MM.1S (cell line): ENCODE results near the gene DDR1.

Source experiments
- DNase-seq: peaks from one replicate; pipeline ENCODE4 v3.0.0-alpha.2; 2015
- H2AFZ ChIP-seq: fragments of 300-600 bp; sonication (generic); 2 replicates; pipeline ENCODE4 v1.6.0; 2016; ENCODE audit warnings: antibody characterized with exemption, low read length
- H3F3A ChIP-seq: fragments of 300-600 bp; sonication (generic); 2 replicates; pipeline ENCODE4 v1.6.1; 2016; ENCODE audit warnings: mild to moderate bottlenecking, antibody characterized with exemption, low read length, moderate library complexity, mixed read lengths; ENCODE audit not compliant: insufficient read depth
- H3K27ac ChIP-seq: fragments of 300-600 bp; sonication (generic); 2 replicates; pipeline ENCODE4 v1.5.1; 2016; ENCODE audit warnings: mild to moderate bottlenecking, low read length
- H3K27me3 ChIP-seq: fragments of 300-600 bp; sonication (generic); replicated peaks from 2 replicates; pipeline ENCODE4 v1.6.0; 2016; ENCODE audit warnings: low read length; ENCODE audit not compliant: insufficient read depth
- H3K36me3 ChIP-seq: fragments of 300-600 bp; sonication (generic); replicated peaks from 2 replicates; pipeline ENCODE4 v1.6.1; 2016; ENCODE audit warnings: mild to moderate bottlenecking, low read length, mixed read lengths; ENCODE audit not compliant: insufficient read depth
- H3K4me1 ChIP-seq: fragments of 300-600 bp; sonication (generic); 2 replicates; pipeline ENCODE4 v1.6.1; 2016; ENCODE audit warnings: low read length, mixed read lengths
- H3K4me2 ChIP-seq: fragments of 300-600 bp; sonication (generic); 2 replicates; pipeline ENCODE4 v1.6.0; 2016; ENCODE audit warnings: low read depth, low read length
- H3K4me3 ChIP-seq: fragments of 300-600 bp; sonication (generic); 2 replicates; pipeline ENCODE4 v1.5.1; 2016; ENCODE audit warnings: low read length, mixed read lengths
- H3K79me2 ChIP-seq: fragments of 300-600 bp; sonication (generic); 2 replicates; pipeline ENCODE4 v1.6.1; 2016; ENCODE audit warnings: mixed run types, low read length, mixed read lengths
- H3K9ac ChIP-seq: fragments of 300-600 bp; sonication (generic); 2 replicates; pipeline ENCODE4 v1.6.1; 2016; ENCODE audit warnings: low read length, mixed read lengths
- H3K9me2 ChIP-seq: fragments of 300-600 bp; sonication (generic); replicated peaks from 2 replicates; pipeline ENCODE4 v1.6.1; 2016; ENCODE audit warnings: mild to moderate bottlenecking, low read length, mixed read lengths; ENCODE audit not compliant: insufficient read depth
- H3K9me3 ChIP-seq: fragments of 300-600 bp; sonication (generic); replicated peaks from 2 replicates; pipeline ENCODE4 v1.6.1; 2016; ENCODE audit warnings: mild to moderate bottlenecking, low read length, mixed read lengths; ENCODE audit not compliant: insufficient read depth
- H4K20me1 ChIP-seq: fragments of 300-600 bp; sonication (generic); 2 replicates; pipeline ENCODE4 v1.6.1; 2016; ENCODE audit warnings: mild to moderate bottlenecking, low read length, moderate library complexity, mixed read lengths; ENCODE audit not compliant: insufficient read depth
- CTCF ChIP-seq: fragments of 300-600 bp; sonication (generic); IDR thresholded peaks from 2 replicates; pipeline ENCODE4 v1.5.1; 2016; ENCODE audit warnings: antibody characterized with exemption, low read length, mixed read lengths
- EZH2 ChIP-seq: fragments of 300-600 bp; sonication (generic); optimal IDR thresholded peaks from 2 replicates; pipeline ENCODE3; 2017; ENCODE audit warnings: low read depth, mild to moderate bottlenecking, antibody characterized with exemption, low read length, mixed read lengths
- EZH2phosphoT487 ChIP-seq: fragments of 300-600 bp; sonication (generic); IDR thresholded peaks from 2 replicates; pipeline ENCODE4 v1.6.1; 2018; ENCODE audit warnings: antibody characterized with exemption, low read length

DDR1 gene

GRCh38 chr6:30836431-30836866 is 47.9 kb upstream of the DDR1 start:
- Histone ChIP-seq H3K4me1 (no peaks in the 10 kb centered on the region), H3K27me3 (no peaks in the 10 kb centered on the region; the same call in none of the 2 replicates), H3K9ac (no peak overlapping the region), H3K4me3 (no peak overlapping the region), H3F3A (no peaks in the 10 kb centered on the region), H3K9me3 (no peaks in the 10 kb centered on the region), H3K27ac (no peak overlapping the region), H4K20me1 (no peaks in the 10 kb centered on the region), H3K36me3 (no peaks in the 10 kb centered on the region), H3K79me2 (no peaks in the 10 kb centered on the region), H3K9me2 (no peaks in the 10 kb centered on the region), H3K4me2 (no peak overlapping the region), H2AFZ (no peak overlapping the region)
- DNase-seq: no peak
- no peak for TF ChIP-seq EZH2
- TF ChIP-seq EZH2phosphoT487: no peak
- no peak for TF ChIP-seq CTCF

DNA sequence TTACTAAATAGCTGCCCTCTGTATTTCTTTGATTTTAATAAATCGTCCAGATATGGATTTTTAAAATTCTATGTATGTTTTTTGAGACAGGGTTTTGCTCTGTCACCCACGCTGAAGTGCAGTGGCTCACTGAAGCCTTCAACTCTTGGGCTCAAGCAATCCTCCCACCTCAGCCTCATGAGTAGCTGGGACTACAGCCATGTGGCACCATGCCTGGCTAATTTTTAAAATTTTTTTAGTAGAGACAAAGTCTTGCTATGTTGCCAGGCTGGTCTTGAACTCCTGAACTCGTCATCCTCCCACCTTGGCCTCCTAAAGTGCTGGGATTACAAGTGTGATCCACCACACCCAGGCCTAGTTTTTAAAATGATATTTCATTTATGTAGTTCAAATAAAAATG is 47.4 kb upstream of the DDR1 start:
- no peaks in the 10 kb centered on the region for H3K79me2 ChIP-seq
- H2AFZ ChIP-seq: no peak overlapping the region
- no peaks in the 10 kb centered on the region for H3K36me3 ChIP-seq
- no peak overlapping the region for H3K27ac ChIP-seq
- no peaks in the 10 kb centered on the region for H3K4me1 ChIP-seq
- no peaks in the 10 kb centered on the region for H3K9me3 ChIP-seq
- H3K4me3 ChIP-seq: no peak overlapping the region
- TF ChIP-seq CTCF: no peak
- no peak for TF ChIP-seq EZH2
- no peak for TF ChIP-seq EZH2phosphoT487
- H3K9ac ChIP-seq: no peak overlapping the region
- no peaks in the 10 kb centered on the region for H3K9me2 ChIP-seq
- no peak overlapping the region for H3K4me2 ChIP-seq
- H3K27me3 ChIP-seq: no peaks in the 10 kb centered on the region; the same call in none of the 2 replicates
- no peaks in the 10 kb centered on the region for H3F3A ChIP-seq
- DNase-seq: no peak
- no peaks in the 10 kb centered on the region for H4K20me1 ChIP-seq

GRCh38 chr6:30837432-30837831 is 46.9 kb upstream of the DDR1 start:
- Histone ChIP-seq H3K36me3 (no peaks in the 10 kb centered on the region), H3K27ac (no peak overlapping the region), H3K9ac (no peak overlapping the region), H3K79me2 (no peaks in the 10 kb centered on the region), H3K9me3 (no peaks in the 10 kb centered on the region), H3K4me2 (no peak overlapping the region), H3K27me3 (no peaks in the 10 kb centered on the region; the same call in none of the 2 replicates), H3K4me3 (no peak overlapping the region), H3F3A (no peaks in the 10 kb centered on the region), H3K9me2 (no peaks in the 10 kb centered on the region), H3K4me1 (no peaks in the 10 kb centered on the region), H2AFZ (no peak overlapping the region), H4K20me1 (no peaks in the 10 kb centered on the region)
- no peak for DNase-seq
- no peak for TF ChIP-seq EZH2
- TF ChIP-seq CTCF: no peak
- TF ChIP-seq EZH2phosphoT487: no peak
